Panc1 (cell line): ENCODE measurements around the gene EXOC3L4. TPM values are rescaled to one million over a fixed set of nuclear protein-coding genes. Genes with fewer than 3 reads are reported as not detected.

Source experiments
- ATAC-seq: fragments of 200-7000 bp; cut with Tn5 transposase; 2 replicates; pipeline ENCODE4 v1.9.1; 2020; ENCODE audit warnings: mild to moderate bottlenecking, moderate library complexity
- BruUV-seq: library from RNA; stranded (reverse); fragments of 400-500 nt; replicated peaks from 2 replicates; lab custom pipeline; 2021; lab: Mats Ljungman, UMichigan
- CTCF ChIA-PET: fragments of 300-600 bp; sonication (Branson Sonifier 250); formaldehyde crosslinking; loops from one replicate; lab custom pipeline; 2022; ENCODE audit warnings: antibody characterized with exemption; lab: Charles Lee
- POLR2A ChIA-PET: fragments of 300-600 bp; sonication (Branson Sonifier 250); formaldehyde crosslinking; loops from one replicate; lab custom pipeline; 2022; ENCODE audit warnings: antibody characterized with exemption; lab: Charles Lee
- DNase-seq: peaks from one replicate; pipeline ENCODE4 v3.0.0-alpha.2; 2010; ENCODE audit warnings: low read depth, low spot score
- H3K27ac ChIP-seq: 2 replicates; pipeline ENCODE4 v1.5.1; 2011; ENCODE audit warnings: mild to moderate bottlenecking, low read length, inconsistent platforms
- H3K27me3 ChIP-seq: fragments of 200-500 bp; sonication (Bioruptor generic); 2 replicates; pipeline ENCODE4 v1.6.0; 2014; ENCODE audit warnings: low read length, inconsistent platforms; ENCODE audit not compliant: control insufficient read depth, insufficient read depth
- H3K36me3 ChIP-seq: fragments of 200-500 bp; sonication (Bioruptor generic); 2 replicates; pipeline ENCODE4 v1.5.1; 2014; ENCODE audit warnings: inconsistent platforms, mild to moderate bottlenecking, low read length, moderate library complexity; ENCODE audit not compliant: control insufficient read depth, insufficient read depth
- H3K4me1 ChIP-seq: 2 replicates; pipeline ENCODE4 v1.5.1; 2011; ENCODE audit warnings: inconsistent platforms, mild to moderate bottlenecking, low read length, moderate library complexity; ENCODE audit not compliant: control insufficient read depth, insufficient read depth
- H3K4me3 ChIP-seq, 2 experiments: 2 replicates each; pipeline ENCODE4 v1.5.1; 2011 to 2012; ENCODE audit warnings: low read depth in 2 of 2, low read length in 2 of 2, mild to moderate bottlenecking in 2 of 2, inconsistent platforms in 1 of 2, moderate library complexity in 1 of 2
- H3K9me3 ChIP-seq: fragments of 200-500 bp; sonication (Bioruptor generic); 2 replicates; pipeline ENCODE4 v1.5.1; 2014; ENCODE audit warnings: low read depth, mild to moderate bottlenecking, inconsistent platforms, low read length, moderate library complexity; ENCODE audit not compliant: control insufficient read depth, insufficient read depth
- POLR2AphosphoS5 ChIP-seq: IDR thresholded peaks from 2 replicates; pipeline ENCODE4 v1.6.1; 2012; ENCODE audit warnings: mild to moderate bottlenecking, low read depth, low read length, moderate library complexity
- SIN3A ChIP-seq: IDR thresholded peaks from 2 replicates; pipeline ENCODE4 v1.6.1; 2012; ENCODE audit warnings: low read depth, mild to moderate bottlenecking, low read length, moderate library complexity, borderline replicate concordance; ENCODE audit not compliant: insufficient read depth
- TCF7L2 ChIP-seq: IDR thresholded peaks from 2 replicates; pipeline ENCODE4 v1.6.1; 2011; ENCODE audit warnings: mild to moderate bottlenecking, low read depth, low read length, inconsistent platforms
- in situ Hi-C: cut with HindIII; loops from 2 replicates; pipeline ENCODE4 v1.10.0; 2016; ENCODE audit warnings: low sequenced_read_pairs, low pct_unique_long_range_greater_than_20kb
- intact Hi-C: fragments of 100-400 bp; cut with micrococcal nuclease; formaldehyde crosslinking; loops from one replicate; pipeline ENCODE4 v1.10.0; 2022; ENCODE audit not compliant: unreplicated experiment
- total RNA-seq: library from RNA; stranded (reverse); gene quantifications from one replicate; pipeline ENCODE4 v1.2.1, GENCODE V29; 2021; ENCODE audit not compliant: unreplicated experiment
- TF ChIP-seq, protein P1 (sequence below): fragments of 450-650 bp; IDR thresholded peaks from 2 replicates; pipeline ENCODE4 v1.5.1; 2017; ENCODE audit warnings: mild to moderate bottlenecking
- TF ChIP-seq, protein P2 (sequence below), 2 experiments: IDR thresholded peaks; 2 replicates each; pipeline ENCODE4 v1.6.1; 2011 to 2012; ENCODE audit warnings: low read depth in 2 of 2, control low read depth in 1 of 2, low read length in 1 of 2, mild to moderate bottlenecking in 1 of 2, moderate library complexity in 1 of 2; ENCODE audit not compliant: insufficient read depth in 1 of 2

EXOC3L4 gene
- total RNA-seq, 1 experiment from 2014 or later, result 2.6 TPM

DNA sequence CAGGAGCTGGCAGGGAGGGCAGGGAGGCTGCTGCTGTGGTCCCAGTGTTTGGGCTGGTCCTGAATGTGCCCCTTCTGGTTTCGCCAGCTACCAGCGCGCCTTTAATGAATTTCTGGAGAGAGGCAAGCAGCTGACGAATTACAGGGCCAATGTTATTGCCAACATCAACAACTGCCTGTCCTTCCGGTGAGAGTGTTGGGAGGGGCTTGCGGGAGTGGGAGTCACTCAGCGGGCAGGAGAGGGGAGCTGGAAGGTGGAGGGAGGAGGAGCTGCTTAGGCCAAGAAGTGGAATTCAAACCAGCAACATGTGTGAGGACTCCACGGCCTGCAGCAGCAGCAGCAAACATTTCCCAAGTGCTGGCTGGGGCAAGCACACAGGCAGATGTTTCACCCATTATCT lies 36.4 kb downstream of the EXOC3L4 start:
- ChIA-PET CTCF (interaction anchor here (0.7 kb wide), 1 partner anchor 19 kb away, joined by 3 read pairs; no protein-coding TSS in a partner anchor), POLR2A (no interaction called here)
- H3K4me1 ChIP-seq, result peaks cover 64% of the 10 kb centered on the region
- TF ChIP-seq TCF7L2 (no peak), POLR2AphosphoS5 (no peak), SIN3A (no peak)
- TF ChIP-seq, protein P1, sequence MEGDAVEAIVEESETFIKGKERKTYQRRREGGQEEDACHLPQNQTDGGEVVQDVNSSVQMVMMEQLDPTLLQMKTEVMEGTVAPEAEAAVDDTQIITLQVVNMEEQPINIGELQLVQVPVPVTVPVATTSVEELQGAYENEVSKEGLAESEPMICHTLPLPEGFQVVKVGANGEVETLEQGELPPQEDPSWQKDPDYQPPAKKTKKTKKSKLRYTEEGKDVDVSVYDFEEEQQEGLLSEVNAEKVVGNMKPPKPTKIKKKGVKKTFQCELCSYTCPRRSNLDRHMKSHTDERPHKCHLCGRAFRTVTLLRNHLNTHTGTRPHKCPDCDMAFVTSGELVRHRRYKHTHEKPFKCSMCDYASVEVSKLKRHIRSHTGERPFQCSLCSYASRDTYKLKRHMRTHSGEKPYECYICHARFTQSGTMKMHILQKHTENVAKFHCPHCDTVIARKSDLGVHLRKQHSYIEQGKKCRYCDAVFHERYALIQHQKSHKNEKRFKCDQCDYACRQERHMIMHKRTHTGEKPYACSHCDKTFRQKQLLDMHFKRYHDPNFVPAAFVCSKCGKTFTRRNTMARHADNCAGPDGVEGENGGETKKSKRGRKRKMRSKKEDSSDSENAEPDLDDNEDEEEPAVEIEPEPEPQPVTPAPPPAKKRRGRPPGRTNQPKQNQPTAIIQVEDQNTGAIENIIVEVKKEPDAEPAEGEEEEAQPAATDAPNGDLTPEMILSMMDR, result no peak
- TF ChIP-seq, protein P2, sequence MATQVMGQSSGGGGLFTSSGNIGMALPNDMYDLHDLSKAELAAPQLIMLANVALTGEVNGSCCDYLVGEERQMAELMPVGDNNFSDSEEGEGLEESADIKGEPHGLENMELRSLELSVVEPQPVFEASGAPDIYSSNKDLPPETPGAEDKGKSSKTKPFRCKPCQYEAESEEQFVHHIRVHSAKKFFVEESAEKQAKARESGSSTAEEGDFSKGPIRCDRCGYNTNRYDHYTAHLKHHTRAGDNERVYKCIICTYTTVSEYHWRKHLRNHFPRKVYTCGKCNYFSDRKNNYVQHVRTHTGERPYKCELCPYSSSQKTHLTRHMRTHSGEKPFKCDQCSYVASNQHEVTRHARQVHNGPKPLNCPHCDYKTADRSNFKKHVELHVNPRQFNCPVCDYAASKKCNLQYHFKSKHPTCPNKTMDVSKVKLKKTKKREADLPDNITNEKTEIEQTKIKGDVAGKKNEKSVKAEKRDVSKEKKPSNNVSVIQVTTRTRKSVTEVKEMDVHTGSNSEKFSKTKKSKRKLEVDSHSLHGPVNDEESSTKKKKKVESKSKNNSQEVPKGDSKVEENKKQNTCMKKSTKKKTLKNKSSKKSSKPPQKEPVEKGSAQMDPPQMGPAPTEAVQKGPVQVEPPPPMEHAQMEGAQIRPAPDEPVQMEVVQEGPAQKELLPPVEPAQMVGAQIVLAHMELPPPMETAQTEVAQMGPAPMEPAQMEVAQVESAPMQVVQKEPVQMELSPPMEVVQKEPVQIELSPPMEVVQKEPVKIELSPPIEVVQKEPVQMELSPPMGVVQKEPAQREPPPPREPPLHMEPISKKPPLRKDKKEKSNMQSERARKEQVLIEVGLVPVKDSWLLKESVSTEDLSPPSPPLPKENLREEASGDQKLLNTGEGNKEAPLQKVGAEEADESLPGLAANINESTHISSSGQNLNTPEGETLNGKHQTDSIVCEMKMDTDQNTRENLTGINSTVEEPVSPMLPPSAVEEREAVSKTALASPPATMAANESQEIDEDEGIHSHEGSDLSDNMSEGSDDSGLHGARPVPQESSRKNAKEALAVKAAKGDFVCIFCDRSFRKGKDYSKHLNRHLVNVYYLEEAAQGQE (IDR thresholded peaks at IDR 0.05; ENCODE audit: insufficient read depth in 1 of 2, low read depth in 2 of 2, low read length in 1 of 2), result no peak
- H3K4me3 ChIP-seq, result no peak overlapping the region
- in situ Hi-C loops, result no loop called here
- intact Hi-C loops, result no loop called here
- ATAC-seq (no peak), DNase-seq (no peak)
- no peaks in the 10 kb centered on the region for H3K27me3 ChIP-seq
- H3K9me3 ChIP-seq, result no peaks in the 10 kb centered on the region
- no TSS peak for BruUV-seq
- H3K27ac ChIP-seq, result peak overlapping the region; percentile 66
- 0 out of 2 replicates have a peak, but pooled peaks cover 2% of the 10 kb centered on the region for H3K36me3 ChIP-seq

DNA sequence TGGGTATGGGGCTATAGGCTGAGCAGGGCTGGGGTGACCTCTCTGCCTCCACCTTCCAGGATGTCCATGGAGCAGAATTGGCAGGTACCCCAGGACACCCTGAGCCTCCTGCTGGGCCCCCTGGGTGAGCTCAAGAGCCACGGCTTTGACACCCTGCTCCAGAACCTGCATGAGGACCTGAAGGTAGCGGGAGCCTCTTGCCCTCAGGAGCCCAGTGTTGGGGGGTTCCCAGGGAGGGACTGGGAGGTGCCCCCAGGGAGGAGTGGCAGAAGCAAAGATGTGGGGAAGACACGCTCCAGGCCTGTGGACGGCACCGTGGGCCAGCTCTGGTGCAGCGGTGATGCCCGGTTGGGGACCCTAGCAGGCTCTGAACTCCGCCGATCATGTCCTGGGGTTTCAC lies 37.1 kb downstream of the EXOC3L4 start:
- H3K4me1 ChIP-seq, result peaks cover 70% of the 10 kb centered on the region
- no peaks in the 10 kb centered on the region for H3K9me3 ChIP-seq
- intact Hi-C loops, result no loop called here
- DNase-seq, result no peak
- in situ Hi-C loops, result no loop called here
- no peak overlapping the region; the same call in 1 of the 2 replicates for H3K27ac ChIP-seq
- H3K36me3 ChIP-seq, result 0 out of 2 replicates have a peak, but pooled peaks cover 2% of the 10 kb centered on the region
- H3K27me3 ChIP-seq, result no peaks in the 10 kb centered on the region
- no peak overlapping the region for H3K4me3 ChIP-seq
- ChIA-PET POLR2A (no interaction called here), CTCF (no interaction called here)
- no peak for TF ChIP-seq POLR2AphosphoS5
- TF ChIP-seq, protein P2 (IDR thresholded peaks at IDR 0.05; ENCODE audit: insufficient read depth in 1 of 2, low read depth in 2 of 2, low read length in 1 of 2), result no peak
- TF ChIP-seq, protein P1, result no peak
- TF ChIP-seq SIN3A, result no peak
- TF ChIP-seq TCF7L2, result no peak
- BruUV-seq, result no TSS peak
- no peak for ATAC-seq
